ENCODE results near the gene SNED1. TPM values are rescaled to one million over a fixed set of nuclear protein-coding genes. Genes with fewer than 3 reads are reported as not detected.

Gene SNED1
- polyA plus RNA-seq, 1 donor: 6.6 TPM

DNA sequence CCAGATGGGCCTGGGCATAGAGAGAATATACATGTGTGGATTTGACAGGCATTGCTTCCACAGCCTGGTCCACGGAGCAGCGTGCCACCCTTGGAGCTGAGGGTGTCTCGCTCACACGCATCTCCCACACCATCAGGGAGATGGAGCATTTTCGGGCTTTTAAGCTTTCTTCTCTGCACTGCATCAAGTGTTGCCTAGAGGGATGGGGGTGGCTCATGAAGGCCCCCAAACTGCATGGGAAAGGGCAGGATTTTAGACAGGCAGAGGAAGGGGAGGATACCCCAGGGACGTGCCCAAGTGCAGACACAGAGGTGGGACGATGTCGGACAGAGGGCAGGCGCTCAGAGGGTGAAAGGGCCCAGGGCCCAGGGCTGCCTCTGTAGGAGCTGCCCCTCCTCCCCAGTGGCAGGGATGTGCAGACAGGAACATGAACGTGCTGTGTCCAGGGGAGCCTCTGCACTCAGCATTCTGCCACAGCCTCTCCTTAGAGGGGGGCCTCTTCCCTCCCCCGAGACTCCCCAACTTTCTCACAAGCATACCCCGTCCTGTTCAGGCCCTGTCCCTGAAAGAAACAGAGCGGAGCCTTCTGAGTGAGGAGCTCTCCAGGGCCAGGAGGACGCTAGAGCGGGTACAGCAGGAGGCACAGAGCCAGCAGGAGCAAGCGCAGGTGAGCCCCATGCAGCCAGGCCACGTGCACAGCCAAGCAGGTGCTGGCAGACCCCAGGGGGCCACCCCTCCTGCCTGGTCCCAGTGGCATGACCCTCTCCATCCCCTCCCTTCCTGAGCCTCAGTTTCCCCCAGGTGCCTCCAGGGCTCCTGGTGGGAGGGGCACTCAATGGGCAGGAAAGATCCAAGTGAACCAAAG is 42.9 kb upstream of the SNED1 start:
- WGBS (ENCODE audit: insufficient coverage, low lambda C conversion rate): no CpG with 5 or more reads among the region's 17 CpGs
- H3K27ac ChIP-seq (ENCODE audit: low read length): no peak overlapping the region
- no peak for DNase-seq

DNA sequence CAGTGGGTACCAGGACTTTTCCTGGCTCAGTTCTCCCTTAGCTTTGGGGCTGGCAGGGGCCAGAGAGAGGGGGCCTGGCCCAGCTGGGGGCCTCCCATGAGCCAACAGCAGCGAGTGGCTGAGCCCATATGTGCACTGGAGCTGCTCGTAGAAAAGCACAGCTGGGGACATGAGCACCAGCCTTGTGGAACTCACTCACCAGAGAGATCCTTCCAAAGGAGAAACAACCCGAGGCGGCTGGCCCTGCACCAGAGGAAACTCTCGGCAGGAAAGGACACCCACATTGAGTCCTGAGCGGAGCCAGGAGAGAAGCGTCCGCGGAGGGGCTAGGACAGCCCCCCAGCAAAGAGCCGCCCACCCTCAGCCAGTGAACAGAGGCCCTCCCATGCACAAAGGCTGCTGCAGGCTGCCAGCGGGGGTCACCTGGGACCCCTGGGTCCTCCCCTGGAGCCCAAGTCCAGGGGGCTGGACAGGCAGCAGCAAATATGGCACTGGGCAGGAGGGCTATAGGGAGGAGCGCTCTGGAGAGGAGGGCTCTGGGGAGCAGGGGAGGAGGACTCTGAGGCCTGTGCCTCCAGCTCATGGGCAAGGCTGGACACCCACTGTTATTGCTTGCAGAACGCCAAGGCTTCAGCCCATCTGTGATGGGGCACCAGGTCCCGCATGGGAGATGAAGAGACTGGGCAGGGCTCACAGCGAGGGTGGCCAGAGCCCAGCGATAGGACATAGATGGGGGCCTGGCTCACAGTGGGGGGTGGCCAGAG is 42.1 kb upstream of the SNED1 start:
- H3K27ac ChIP-seq (ENCODE audit: low read length): no peak overlapping the region
- peaks cover 6% of the 10 kb centered on the region for H3K27me3 ChIP-seq (ENCODE audit: control insufficient read depth, insufficient read depth, low read length)
- no CpG with 5 or more reads among the region's 16 CpGs for WGBS (ENCODE audit: insufficient coverage, low lambda C conversion rate)
- no peak for DNase-seq
- H3K4me1 ChIP-seq (ENCODE audit: control insufficient read depth, insufficient read depth, low read length): peaks cover 27% of the 10 kb centered on the region
- H3K9me3 ChIP-seq (ENCODE audit: control insufficient read depth, low read depth, low read length): no peaks in the 10 kb centered on the region
- H3K36me3 ChIP-seq (ENCODE audit: control insufficient read depth, insufficient read depth, low read length): no peaks in the 10 kb centered on the region
- H3K4me3 ChIP-seq (ENCODE audit: low read length): no peak overlapping the region

More for the DNA sequence above, 42.9 kb upstream of the SNED1 start:
- Histone ChIP-seq H3K9me3 (ENCODE audit: control insufficient read depth, low read depth, low read length) (no peaks in the 10 kb centered on the region), H3K4me1 (ENCODE audit: control insufficient read depth, insufficient read depth, low read length) (peaks cover 21% of the 10 kb centered on the region), H3K36me3 (ENCODE audit: control insufficient read depth, insufficient read depth, low read length) (no peaks in the 10 kb centered on the region), H3K27me3 (ENCODE audit: control insufficient read depth, insufficient read depth, low read length) (peaks cover 6% of the 10 kb centered on the region), H3K4me3 (ENCODE audit: low read length) (no peak overlapping the region)

DNA sequence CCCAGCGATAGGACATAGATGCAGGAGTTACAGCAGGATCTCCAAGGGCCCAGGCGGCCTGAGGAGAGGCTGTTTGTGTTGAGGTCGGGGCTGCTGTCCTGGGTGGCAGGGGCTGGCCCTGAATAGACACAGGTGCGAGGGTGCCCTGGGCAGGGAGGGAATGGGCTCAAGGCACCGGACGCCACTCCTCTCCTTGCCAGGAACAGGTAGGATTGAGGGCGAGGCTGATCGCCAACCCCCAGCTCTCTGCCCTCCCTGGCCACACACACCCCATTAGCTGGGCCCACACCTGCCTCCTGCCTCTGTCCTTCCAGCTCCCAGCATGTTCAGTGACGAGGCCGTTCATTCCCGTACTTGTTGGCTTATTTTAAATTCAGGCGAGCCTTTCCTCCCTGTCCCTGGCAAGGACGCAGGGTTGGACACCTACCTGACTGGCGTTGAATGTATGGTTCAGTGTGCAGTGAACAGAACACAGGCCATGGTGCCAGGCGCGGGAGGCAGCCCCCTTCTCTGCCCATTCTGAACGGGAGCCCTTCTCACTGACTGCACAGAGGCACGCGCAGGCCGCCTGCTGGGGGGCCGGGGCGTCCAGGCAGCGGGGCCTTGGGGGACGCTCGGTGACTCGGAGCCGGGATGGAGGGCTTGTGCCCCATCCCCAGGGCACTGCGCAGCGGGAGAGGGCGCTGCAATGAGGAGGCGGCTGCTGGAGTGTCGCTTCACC is 41.3 kb upstream of the SNED1 start:
- DNase-seq: no peak
- Histone ChIP-seq H3K27me3 (ENCODE audit: control insufficient read depth, insufficient read depth, low read length) (peaks cover 6% of the 10 kb centered on the region), H3K4me1 (ENCODE audit: control insufficient read depth, insufficient read depth, low read length) (peaks cover 32% of the 10 kb centered on the region), H3K36me3 (ENCODE audit: control insufficient read depth, insufficient read depth, low read length) (no peaks in the 10 kb centered on the region), H3K9me3 (ENCODE audit: control insufficient read depth, low read depth, low read length) (no peaks in the 10 kb centered on the region), H3K27ac (ENCODE audit: low read length) (no peak overlapping the region), H3K4me3 (ENCODE audit: low read length) (no peak overlapping the region)
- no CpG with 5 or more reads among the region's 32 CpGs for WGBS (ENCODE audit: insufficient coverage, low lambda C conversion rate)

DNA sequence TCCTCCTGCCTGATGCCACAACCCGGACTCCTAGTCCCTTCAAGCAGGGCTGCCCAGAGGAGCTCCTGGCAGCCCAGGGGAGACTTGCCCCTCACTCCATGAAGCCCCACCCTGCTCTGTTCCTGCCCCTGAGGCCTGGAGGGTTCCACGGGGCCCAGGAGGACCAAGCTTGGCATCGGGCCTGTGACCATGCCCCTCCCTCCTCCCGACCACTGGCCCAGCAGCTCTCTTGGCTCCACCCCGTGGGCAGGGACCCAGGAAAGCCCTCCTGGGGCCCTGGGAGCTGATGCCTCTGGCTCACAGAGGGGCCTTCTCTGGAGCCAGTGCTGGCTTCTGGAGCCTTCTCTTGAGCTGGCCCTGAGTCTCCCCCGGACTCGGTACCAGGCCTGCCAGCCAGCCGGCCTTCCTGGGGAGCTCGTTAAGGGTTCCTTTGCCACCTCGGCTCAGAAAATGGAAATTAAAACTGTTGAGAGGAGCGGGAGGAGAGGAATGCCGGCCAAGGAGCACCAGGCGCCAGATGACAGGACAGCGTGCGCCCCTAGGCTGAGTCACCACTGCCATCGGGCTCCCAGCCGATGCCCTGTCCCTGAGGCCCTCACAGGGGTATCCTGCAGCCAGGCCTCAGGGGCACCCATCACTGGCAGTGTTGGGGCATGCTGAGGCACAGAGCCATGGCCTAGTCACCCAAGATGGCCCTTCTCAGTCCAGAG is 40.6 kb upstream of the SNED1 start:
- Histone ChIP-seq H3K4me1 (ENCODE audit: control insufficient read depth, insufficient read depth, low read length) (peaks cover 38% of the 10 kb centered on the region), H3K9me3 (ENCODE audit: control insufficient read depth, low read depth, low read length) (no peaks in the 10 kb centered on the region), H3K27me3 (ENCODE audit: control insufficient read depth, insufficient read depth, low read length) (peaks cover 6% of the 10 kb centered on the region), H3K27ac (ENCODE audit: low read length) (no peak overlapping the region), H3K36me3 (ENCODE audit: control insufficient read depth, insufficient read depth, low read length) (no peaks in the 10 kb centered on the region), H3K4me3 (ENCODE audit: low read length) (no peak overlapping the region)
- DNase-seq: no peak
- WGBS (ENCODE audit: insufficient coverage, low lambda C conversion rate): no CpG with 5 or more reads among the region's 17 CpGs

DNA sequence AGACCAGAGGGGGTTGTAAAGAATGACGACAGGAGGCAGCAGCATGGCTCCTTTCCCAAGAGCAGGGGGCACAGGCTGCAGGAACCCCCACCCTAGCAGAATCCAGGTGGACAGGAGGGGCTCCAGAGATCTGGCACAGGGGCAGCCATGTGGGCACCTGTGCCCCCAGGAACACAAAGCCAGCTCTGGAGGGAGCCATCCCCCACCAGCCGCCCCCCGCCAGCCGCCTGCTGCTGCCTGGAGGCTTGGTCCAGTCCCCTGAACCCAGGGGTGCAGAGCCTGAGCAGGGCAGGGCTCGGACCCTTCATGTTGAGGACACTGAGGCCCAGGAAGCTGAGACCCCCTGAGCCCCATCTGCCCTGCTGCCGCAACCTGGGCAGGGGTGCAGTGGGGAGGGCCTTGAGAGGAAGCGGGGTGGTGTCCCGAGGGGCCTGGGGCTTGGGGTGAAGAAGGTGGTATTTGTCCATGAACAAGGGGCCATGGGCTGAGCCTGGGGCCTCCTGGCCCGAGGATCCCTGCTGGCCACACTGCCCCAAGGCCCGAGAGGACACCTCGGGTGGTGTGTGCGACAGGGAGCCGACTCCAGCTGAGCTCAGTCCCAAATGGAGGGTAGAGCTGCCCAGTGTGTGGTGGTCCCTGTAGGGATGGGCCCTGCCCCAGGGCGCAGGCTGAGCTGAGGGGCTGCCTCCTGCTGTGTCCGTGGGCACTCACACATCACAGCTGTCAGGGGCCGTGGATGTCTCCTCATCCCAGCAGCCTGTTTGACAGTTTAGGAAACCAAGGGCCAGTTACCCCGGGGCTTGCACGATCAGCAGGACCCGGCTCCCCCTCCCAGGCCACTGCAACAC is 39.8 kb upstream of the SNED1 start:
- peaks cover 6% of the 10 kb centered on the region for H3K27me3 ChIP-seq (ENCODE audit: control insufficient read depth, insufficient read depth, low read length)
- H3K27ac ChIP-seq (ENCODE audit: low read length): no peak overlapping the region
- H3K36me3 ChIP-seq (ENCODE audit: control insufficient read depth, insufficient read depth, low read length): no peaks in the 10 kb centered on the region
- no peaks in the 10 kb centered on the region for H3K9me3 ChIP-seq (ENCODE audit: control insufficient read depth, low read depth, low read length)
- WGBS (ENCODE audit: insufficient coverage, low lambda C conversion rate): no CpG with 5 or more reads among the region's 19 CpGs
- H3K4me3 ChIP-seq (ENCODE audit: low read length): no peak overlapping the region
- no peak for DNase-seq
- H3K4me1 ChIP-seq (ENCODE audit: control insufficient read depth, insufficient read depth, low read length): peaks cover 38% of the 10 kb centered on the region

DNA sequence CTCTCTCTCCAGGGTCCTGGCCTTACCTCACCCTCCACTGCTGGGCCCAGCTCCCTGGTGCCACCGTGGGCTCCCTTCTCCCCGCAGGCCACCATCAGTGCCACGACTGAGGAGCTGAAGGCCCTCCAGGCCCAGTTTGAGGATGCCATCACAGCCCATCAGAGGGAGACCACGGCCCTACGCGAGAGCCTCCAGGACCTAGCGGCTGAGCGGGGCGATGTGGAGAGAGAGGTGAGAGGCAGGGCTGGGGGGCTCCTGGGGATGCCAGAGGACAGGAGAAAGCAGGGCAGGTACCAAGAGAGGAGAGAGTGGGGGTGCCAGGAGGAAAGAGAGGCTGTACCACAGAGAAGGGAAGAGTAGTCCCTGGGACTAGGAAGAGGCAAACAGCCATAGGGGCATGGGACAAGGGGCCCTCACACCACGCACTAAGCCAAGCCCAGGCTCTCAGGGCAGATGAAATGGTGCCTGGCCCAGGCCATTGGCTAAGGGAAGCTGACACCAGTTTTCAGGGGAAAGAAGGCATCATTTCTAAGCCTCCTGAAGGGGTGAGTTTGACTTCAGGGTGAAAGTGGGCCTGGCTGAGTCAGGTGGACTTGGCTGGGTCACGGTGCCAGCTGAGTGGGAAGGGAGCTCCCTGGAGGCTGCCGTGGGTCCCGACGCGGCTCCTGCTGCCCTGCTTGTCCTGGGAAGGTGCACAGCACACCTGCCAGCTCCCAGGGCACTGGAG is 39.0 kb upstream of the SNED1 start:
- Histone ChIP-seq H3K27ac (ENCODE audit: low read length) (no peak overlapping the region), H3K4me1 (ENCODE audit: control insufficient read depth, insufficient read depth, low read length) (peaks cover 38% of the 10 kb centered on the region)

DNA sequence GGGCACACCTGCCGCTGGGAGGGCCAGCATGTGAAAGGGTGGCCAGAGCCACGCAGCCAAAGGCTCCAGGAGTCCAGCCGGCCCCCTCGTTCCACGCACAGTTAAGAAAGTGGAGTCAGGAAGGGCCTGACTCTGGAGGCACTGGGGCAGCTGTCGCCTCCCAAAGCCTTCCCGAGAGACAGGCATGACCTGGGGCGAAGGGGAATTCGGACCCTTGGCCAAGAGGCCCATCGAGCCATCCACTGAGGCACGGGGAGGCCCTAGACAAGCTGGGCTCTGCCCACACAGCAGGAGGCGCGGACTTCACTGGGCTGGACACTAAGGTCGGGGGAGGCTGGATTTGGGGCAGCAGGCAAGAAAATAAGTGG is 38.5 kb upstream of the SNED1 start:
- H3K9me3 ChIP-seq (ENCODE audit: control insufficient read depth, low read depth, low read length): no peaks in the 10 kb centered on the region
- no peaks in the 10 kb centered on the region for H3K27me3 ChIP-seq (ENCODE audit: control insufficient read depth, insufficient read depth, low read length)
- no peak overlapping the region for H3K4me3 ChIP-seq (ENCODE audit: low read length)
- no peaks in the 10 kb centered on the region for H3K36me3 ChIP-seq (ENCODE audit: control insufficient read depth, insufficient read depth, low read length)
- peak overlapping the region; percentile 65 for H3K27ac ChIP-seq (ENCODE audit: low read length)
- H3K4me1 ChIP-seq (ENCODE audit: control insufficient read depth, insufficient read depth, low read length): peaks cover 38% of the 10 kb centered on the region
- no CpG with 5 or more reads among the region's 14 CpGs for WGBS (ENCODE audit: insufficient coverage, low lambda C conversion rate)
- DNase-seq: no peak

More for the DNA sequence above, 39.0 kb upstream of the SNED1 start:
- H3K36me3 ChIP-seq (ENCODE audit: control insufficient read depth, insufficient read depth, low read length): no peaks in the 10 kb centered on the region
- no peaks in the 10 kb centered on the region for H3K9me3 ChIP-seq (ENCODE audit: control insufficient read depth, low read depth, low read length)
- H3K27me3 ChIP-seq (ENCODE audit: control insufficient read depth, insufficient read depth, low read length): peaks cover 4% of the 10 kb centered on the region
- 100% methylated on average over 1 of the region's 15 CpGs for WGBS (ENCODE audit: insufficient coverage, low lambda C conversion rate)
- H3K4me3 ChIP-seq (ENCODE audit: low read length): no peak overlapping the region
- no peak for DNase-seq

DNA sequence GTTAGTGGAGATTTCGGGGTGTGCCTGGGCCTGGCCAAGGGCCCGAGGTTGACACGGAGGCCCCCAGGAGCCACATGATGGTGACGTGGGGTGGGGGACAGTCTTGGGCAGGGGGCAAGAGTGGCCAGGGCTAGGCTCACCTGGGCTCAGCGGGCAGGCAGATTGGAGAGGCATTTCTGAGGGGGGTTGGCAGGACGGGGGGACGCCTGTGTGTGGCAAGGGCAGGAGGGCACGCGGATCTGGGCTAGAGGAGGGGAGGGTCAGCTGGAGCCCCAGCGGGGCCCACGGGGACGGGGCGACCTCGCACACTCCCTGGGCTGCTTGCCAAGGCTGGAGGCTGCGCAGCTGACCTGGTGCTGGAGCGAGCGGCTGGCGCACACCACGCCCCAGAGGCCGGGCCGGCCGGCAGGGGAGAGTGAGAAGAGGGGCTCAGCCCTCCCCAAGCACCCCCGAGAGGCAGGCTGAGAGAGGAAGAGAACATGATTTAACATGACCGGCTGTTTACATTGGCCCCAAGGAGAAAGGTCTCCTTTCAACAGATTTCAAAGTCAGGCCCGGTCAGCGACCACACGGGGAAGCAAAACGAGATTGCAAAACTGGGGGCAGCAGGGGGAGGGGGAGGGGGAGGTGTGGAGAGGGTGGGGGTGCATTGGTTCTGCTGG is 38.0 kb upstream of the SNED1 start:
- WGBS (ENCODE audit: insufficient coverage, low lambda C conversion rate): no CpG with 5 or more reads among the region's 28 CpGs
- Histone ChIP-seq H3K27me3 (ENCODE audit: control insufficient read depth, insufficient read depth, low read length) (no peaks in the 10 kb centered on the region), H3K4me3 (ENCODE audit: low read length) (no peak overlapping the region), H3K9me3 (ENCODE audit: control insufficient read depth, low read depth, low read length) (no peaks in the 10 kb centered on the region), H3K4me1 (ENCODE audit: control insufficient read depth, insufficient read depth, low read length) (peaks cover 38% of the 10 kb centered on the region), H3K36me3 (ENCODE audit: control insufficient read depth, insufficient read depth, low read length) (no peaks in the 10 kb centered on the region), H3K27ac (ENCODE audit: low read length) (peak overlapping the region; percentile 65)
- peak; percentile 79 to 92 for DNase-seq

Data from large intestine (tissue), 3 donors.